GM10266 (cell line): ENCODE results near the gene TROAP.
A peak's percentile ranks its signal among the peaks of the same experiment; 100 is the strongest.

Experiments
- DNase-seq: peaks from one replicate; pipeline ENCODE4 v3.0.0; 2012; ENCODE audit errors: extremely low spot score
- TF ChIP-seq, protein P1 (sequence below): IDR thresholded peaks from 2 replicates; pipeline ENCODE4 v1.5.1; 2012; ENCODE audit warnings: mild to moderate bottlenecking, low read depth; ENCODE audit not compliant: control insufficient read depth, insufficient read depth; ENCODE audit errors: missing control alignments

The TROAP gene

GRCh38 chr12:49335955-49336644 lies 13.0 kb downstream of the TROAP start:
- TF ChIP-seq, protein P1, sequence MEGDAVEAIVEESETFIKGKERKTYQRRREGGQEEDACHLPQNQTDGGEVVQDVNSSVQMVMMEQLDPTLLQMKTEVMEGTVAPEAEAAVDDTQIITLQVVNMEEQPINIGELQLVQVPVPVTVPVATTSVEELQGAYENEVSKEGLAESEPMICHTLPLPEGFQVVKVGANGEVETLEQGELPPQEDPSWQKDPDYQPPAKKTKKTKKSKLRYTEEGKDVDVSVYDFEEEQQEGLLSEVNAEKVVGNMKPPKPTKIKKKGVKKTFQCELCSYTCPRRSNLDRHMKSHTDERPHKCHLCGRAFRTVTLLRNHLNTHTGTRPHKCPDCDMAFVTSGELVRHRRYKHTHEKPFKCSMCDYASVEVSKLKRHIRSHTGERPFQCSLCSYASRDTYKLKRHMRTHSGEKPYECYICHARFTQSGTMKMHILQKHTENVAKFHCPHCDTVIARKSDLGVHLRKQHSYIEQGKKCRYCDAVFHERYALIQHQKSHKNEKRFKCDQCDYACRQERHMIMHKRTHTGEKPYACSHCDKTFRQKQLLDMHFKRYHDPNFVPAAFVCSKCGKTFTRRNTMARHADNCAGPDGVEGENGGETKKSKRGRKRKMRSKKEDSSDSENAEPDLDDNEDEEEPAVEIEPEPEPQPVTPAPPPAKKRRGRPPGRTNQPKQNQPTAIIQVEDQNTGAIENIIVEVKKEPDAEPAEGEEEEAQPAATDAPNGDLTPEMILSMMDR = no peak

GRCh38 chr12:49336645-49337584 lies 13.9 kb downstream of the TROAP start, which contains the start of gene C1QL4:
C1QL4 (minus strand) TSS chr12:49337188; CDS start chr12:49336477, 711 bp downstream.
- DNase-seq = peak; percentile 94
- TF ChIP-seq, protein P1 = peak; percentile 86

More at GRCh38 chr12:49335955-49336644, 13.0 kb downstream of the TROAP start:
- DNase-seq = no peak

DNA sequence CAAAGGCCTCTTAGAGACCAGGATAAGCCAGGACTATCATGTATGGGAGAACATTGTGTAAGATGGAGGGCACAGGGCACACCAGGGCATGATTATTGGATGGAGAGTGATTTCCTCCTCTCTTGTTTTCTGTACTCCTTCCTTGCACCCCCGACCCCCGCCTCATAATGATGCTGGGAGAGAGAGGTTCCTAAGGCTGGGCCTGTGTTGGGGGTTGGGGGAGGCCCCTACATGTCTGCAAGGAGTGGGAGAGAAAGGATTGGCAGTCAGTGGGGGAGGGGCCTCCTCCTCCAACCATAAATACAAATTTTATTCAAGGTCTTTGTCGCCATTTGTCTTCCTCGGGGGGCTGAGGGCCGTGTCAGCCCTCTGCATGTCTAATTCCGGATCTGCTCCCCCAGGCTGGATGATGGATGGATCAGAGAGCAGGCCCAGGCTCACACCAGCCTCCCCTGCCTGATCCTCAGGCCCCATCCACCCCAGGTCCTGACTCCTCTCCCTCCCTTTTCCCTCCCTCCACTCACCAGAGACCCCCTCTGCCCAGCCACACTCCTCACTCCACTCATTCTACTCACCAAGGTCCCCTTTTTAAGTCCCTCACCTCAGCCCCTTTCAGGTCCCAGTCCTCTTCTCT lies 15.9 kb downstream of the TROAP start:
- DNase-seq = no peak
- TF ChIP-seq, protein P1 = no peak

- no peak for DNase-seq
- TF ChIP-seq, protein P1 = no peak
Observed at GRCh38 chr12:49339464-49339861, 16.4 kb downstream of the TROAP start.

DNA sequence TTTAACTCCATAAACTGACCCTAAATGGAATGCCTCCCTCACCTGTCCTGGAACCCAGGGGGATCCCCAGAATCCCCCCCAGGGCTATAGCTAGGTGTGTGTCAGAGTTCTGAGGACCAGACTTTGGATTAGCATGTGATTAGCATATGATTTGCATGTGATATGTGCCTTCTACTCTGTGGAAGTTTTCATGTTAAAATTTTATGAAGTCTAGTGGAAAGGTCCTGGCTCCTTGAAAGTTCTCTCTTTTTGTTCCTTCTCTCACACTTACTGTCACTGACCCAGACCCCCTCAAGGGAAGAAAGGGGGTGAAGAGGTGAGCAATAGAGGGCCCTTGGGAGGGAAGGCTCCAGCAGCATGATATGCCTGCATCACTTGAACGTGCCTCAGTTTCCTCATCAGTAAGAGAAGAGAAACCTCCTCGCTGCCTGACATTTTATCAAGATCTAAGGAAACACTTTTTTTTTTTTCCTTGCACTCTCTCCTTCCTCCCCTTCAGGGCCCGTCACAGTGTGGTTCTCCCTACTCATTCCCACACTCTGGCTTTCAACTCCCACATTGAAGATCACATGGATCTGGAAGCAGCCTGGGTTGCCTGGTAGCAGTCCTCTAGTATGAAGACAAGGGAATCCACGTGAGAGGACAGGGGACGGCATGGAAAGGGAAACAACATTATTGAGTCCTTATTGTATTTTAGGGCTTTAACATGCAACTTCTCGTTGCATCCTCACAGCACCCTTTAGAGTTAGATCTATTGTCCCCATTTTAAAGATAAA lies 17.2 kb downstream of the TROAP start:
- TF ChIP-seq, protein P1 = no peak
- DNase-seq = no peak

DNA sequence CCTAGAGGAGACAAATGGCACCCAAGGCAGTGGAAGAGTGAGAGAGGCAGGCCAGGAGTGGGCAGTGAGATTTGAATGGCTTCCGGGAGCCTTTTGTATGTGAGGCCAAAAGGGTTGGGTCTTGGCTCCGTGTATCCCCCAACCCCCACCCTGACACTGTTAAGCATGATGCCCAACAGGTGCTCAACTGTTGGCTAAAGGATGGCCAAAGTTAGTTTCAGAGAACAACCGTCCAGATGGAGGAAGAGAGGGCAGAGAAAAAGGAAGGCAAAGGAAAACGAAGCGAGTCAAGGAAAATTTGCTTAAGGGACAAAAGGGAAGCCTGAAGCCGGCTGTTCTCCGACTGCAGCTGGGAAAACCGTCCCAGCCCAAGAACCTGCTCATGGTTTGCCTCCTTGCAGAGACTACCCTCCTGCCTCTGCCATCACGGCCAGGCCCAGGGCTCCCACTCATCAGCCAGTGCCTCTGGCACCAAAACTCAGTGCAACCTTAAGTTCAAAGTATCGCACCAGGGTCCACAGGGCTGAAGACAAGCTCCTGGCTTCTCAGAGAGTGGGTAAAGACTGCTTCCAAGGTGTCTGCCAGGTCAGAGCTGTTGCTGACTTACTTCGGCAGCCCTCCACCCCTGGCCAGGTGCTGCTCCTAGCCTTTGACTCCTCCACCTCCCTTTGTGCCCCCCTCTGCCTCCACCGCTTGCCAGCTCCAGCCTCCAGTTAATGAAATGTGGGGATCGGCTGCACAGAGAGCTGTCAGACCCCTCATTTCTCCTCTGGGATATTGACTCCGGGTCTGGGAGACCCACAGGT lies 18.1 kb downstream of the TROAP start:
- TF ChIP-seq, protein P1 = no peak

More for the DNA sequence above, 18.1 kb downstream of the TROAP start:
- DNase-seq = no peak
